Keratinocyte (primary cell): ENCODE results near the gene EBF3. TPM values are rescaled to one million over a fixed set of nuclear protein-coding genes. Genes with fewer than 3 reads are reported as not detected.

ENCODE experiments used
- DNase-seq: peaks from one replicate; pipeline ENCODE4 v3.0.0-alpha.2; 2011; ENCODE audit warnings: low read depth, missing footprints, low spot score
- FAIRE-seq: peaks from 2 replicates; lab custom pipeline; 2011; peaks lifted over from hg19 to GRCh38; lab: Jason Lieb, UNC
- H2AFZ ChIP-seq: 2 replicates; pipeline ENCODE4 v1.6.0; 2012; ENCODE audit warnings: low read length, control low read depth, inconsistent platforms; ENCODE audit not compliant: control insufficient read depth
- H3K27ac ChIP-seq: 2 replicates; pipeline ENCODE4 v1.5.1; 2011; ENCODE audit warnings: low read length; ENCODE audit not compliant: control insufficient read depth, insufficient read depth
- H3K27me3 ChIP-seq: 3 replicates; pipeline ENCODE4 v1.6.0; 2011; ENCODE audit warnings: low read length; ENCODE audit not compliant: control insufficient read depth, insufficient read depth; ENCODE audit errors: extremely low read depth
- H3K36me3 ChIP-seq, 2 experiments: 2 replicates in 1 of 2; 3 replicates in 1 of 2; pipeline ENCODE4 v1.5.1; 2011; ENCODE audit warnings: low read length in 2 of 2, mild to moderate bottlenecking in 1 of 2; ENCODE audit not compliant: control insufficient read depth in 2 of 2, insufficient read depth in 2 of 2; ENCODE audit errors: extremely low read depth in 1 of 2
- H3K4me1 ChIP-seq: 3 replicates; pipeline ENCODE4 v1.5.1; 2011; ENCODE audit warnings: low read length; ENCODE audit not compliant: control insufficient read depth, insufficient read depth; ENCODE audit errors: extremely low read depth
- H3K4me2 ChIP-seq: 3 replicates; pipeline ENCODE4 v1.6.0; 2011; ENCODE audit warnings: low read depth, low read length; ENCODE audit not compliant: control insufficient read depth, insufficient read depth; ENCODE audit errors: extremely low read depth
- H3K4me3 ChIP-seq, 3 experiments: fragments of 200-600 bp in 1 of 3; sonication (generic) in 1 of 3; 2 replicates in 2 of 3; 3 replicates in 1 of 3; pipeline ENCODE4 v1.5.1; 2011 to 2016; ENCODE audit warnings: low read length in 3 of 3, mild to moderate bottlenecking in 3 of 3, control low read depth in 2 of 3, inconsistent platforms in 1 of 3, low read depth in 1 of 3, mixed read lengths in 1 of 3, mixed run types in 1 of 3, moderate library complexity in 1 of 3; ENCODE audit not compliant: control insufficient read depth in 2 of 3, insufficient read depth in 2 of 3; ENCODE audit errors: extremely low read depth in 1 of 3
- H3K79me2 ChIP-seq: 2 replicates; pipeline ENCODE4 v1.6.0; 2012; ENCODE audit warnings: low read length; ENCODE audit not compliant: control insufficient read depth, insufficient read depth
- H3K9ac ChIP-seq: 3 replicates; pipeline ENCODE4 v1.6.0; 2011; ENCODE audit warnings: low read length; ENCODE audit not compliant: control insufficient read depth, insufficient read depth; ENCODE audit errors: extremely low read depth
- H3K9me1 ChIP-seq: 3 replicates; pipeline ENCODE4 v1.6.0; 2011; ENCODE audit warnings: low read length; ENCODE audit not compliant: control insufficient read depth, insufficient read depth; ENCODE audit errors: extremely low read depth
- H3K9me3 ChIP-seq: 2 replicates; pipeline ENCODE4 v1.5.1; 2012; ENCODE audit warnings: low read depth, low read length; ENCODE audit not compliant: control insufficient read depth
- H4K20me1 ChIP-seq: 3 replicates; pipeline ENCODE4 v1.6.0; 2011; ENCODE audit warnings: low read length; ENCODE audit not compliant: control insufficient read depth, insufficient read depth; ENCODE audit errors: extremely low read depth
- CTCF ChIP-seq, 3 experiments: IDR thresholded peaks in 1 of 3; conservative IDR thresholded peaks in 1 of 3; optimal IDR thresholded peaks in 1 of 3; 2 replicates in 2 of 3; 3 replicates in 1 of 3; pipeline versions ENCODE3 to v1.5.1; 2011; ENCODE audit warnings: low read length in 3 of 3, mild to moderate bottlenecking in 3 of 3, moderate library complexity in 2 of 3, control low read depth in 1 of 3, inconsistent platforms in 1 of 3; ENCODE audit not compliant: insufficient read depth in 2 of 3; ENCODE audit errors: extremely low read depth in 1 of 3
- EZH2 ChIP-seq: IDR thresholded peaks from one replicate; pipeline ENCODE4 v1.6.1; 2012; ENCODE audit warnings: inconsistent platforms, mild to moderate bottlenecking, low read length, moderate library complexity
- dilution Hi-C: fragments of 300-500 bp; cut with MboI; formaldehyde crosslinking; loops from one replicate; pipeline ENCODE4 v1.7.0; 2020; ENCODE audit warnings: low sequenced_read_pairs; ENCODE audit not compliant: extremely low pct_ligation_motif_present
- polyA plus RNA-seq, 5 experiments: library from polyadenylated mRNA; depleted of rRNA in 3 of 5; stranded (reverse) in 3 of 5; stranded (forward) in 1 of 5; unstranded in 1 of 5; fragments of >200 nt; gene quantifications; 1 replicate in 1 of 5; 2 replicates in 3 of 5; 3 replicates in 1 of 5; pipeline versions ENCODE4 v1.2.1 to v1.2.3, GENCODE V29; 2011 to 2012; ENCODE audit warnings: missing spikeins in 2 of 5, low read depth in 1 of 5, low replicate concordance in 1 of 5

Gene EBF3
- polyA plus RNA-seq, 1 donor (not counting 4 experiments of a cell fraction or from before 2014, with no cell fraction given), result not detected

GRCh38 chr10:129919358-129919757 lies 44.7 kb downstream of the EBF3 start:
- H3K9me1 ChIP-seq, result no peaks in the 10 kb centered on the region
- H3K9me3 ChIP-seq, result peaks cover 8% of the 10 kb centered on the region
- H3K36me3 ChIP-seq, result no peaks in the 10 kb centered on the region
- no peak overlapping the region for H3K4me3 ChIP-seq
- H4K20me1 ChIP-seq, result no peaks in the 10 kb centered on the region
- no peaks in the 10 kb centered on the region for H3K4me1 ChIP-seq
- no peak overlapping the region for H2AFZ ChIP-seq
- no peak overlapping the region for H3K9ac ChIP-seq
- H3K27me3 ChIP-seq, result no peaks in the 10 kb centered on the region
- no peaks in the 10 kb centered on the region for H3K79me2 ChIP-seq
- no peak for FAIRE-seq
- dilution Hi-C loops, result no loop called here
- no peak overlapping the region for H3K4me2 ChIP-seq
- DNase-seq, result no peak
- no peak for TF ChIP-seq EZH2
- TF ChIP-seq CTCF (optimal IDR thresholded peaks at IDR 0.05 in 1 of 3, IDR thresholded peaks at IDR 0.05 in 1 of 3, conservative IDR thresholded peaks at IDR 0.05 in 1 of 3; ENCODE audit: extremely low read depth in 1 of 3, insufficient read depth in 2 of 3, low read length in 3 of 3), result no peak
- H3K27ac ChIP-seq, result no peak overlapping the region

- H3K4me2 ChIP-seq, result no peak overlapping the region
- H3K9ac ChIP-seq, result no peak overlapping the region
- FAIRE-seq (no peak), DNase-seq (no peak)
- no peaks in the 10 kb centered on the region for H3K79me2 ChIP-seq
- H3K9me1 ChIP-seq, result no peaks in the 10 kb centered on the region
- no peaks in the 10 kb centered on the region for H4K20me1 ChIP-seq
- H2AFZ ChIP-seq, result no peak overlapping the region
- no peaks in the 10 kb centered on the region for H3K27me3 ChIP-seq
- H3K9me3 ChIP-seq, result peaks cover 9% of the 10 kb centered on the region
- no peaks in the 10 kb centered on the region for H3K4me1 ChIP-seq
- dilution Hi-C loops, result no loop called here
- no peak overlapping the region for H3K4me3 ChIP-seq
- TF ChIP-seq CTCF (optimal IDR thresholded peaks at IDR 0.05 in 1 of 3, IDR thresholded peaks at IDR 0.05 in 1 of 3, conservative IDR thresholded peaks at IDR 0.05 in 1 of 3; ENCODE audit: extremely low read depth in 1 of 3, insufficient read depth in 2 of 3, low read length in 3 of 3), result no peak
- TF ChIP-seq EZH2, result no peak
- no peak overlapping the region for H3K27ac ChIP-seq
- no peaks in the 10 kb centered on the region for H3K36me3 ChIP-seq
Observed at GRCh38 chr10:129918836-129919235, 45.2 kb downstream of the EBF3 start.
